A549 (cell line): Measurements from ENCODE around the gene FBXL22.

ENCODE experiments used
- BHLHE40 ChIP-seq: IDR thresholded peaks from 2 replicates; pipeline ENCODE4 v1.6.1; 2012; ENCODE audit warnings: low read depth, low read length, inconsistent platforms
- CBX8 ChIP-seq: fragments of 200-600 bp; sonication (generic); IDR thresholded peaks from 2 replicates; pipeline ENCODE4 v1.6.1; 2016
- CHD2 ChIP-seq: fragments of 150-350 bp; IDR thresholded peaks from 2 replicates; pipeline ENCODE4 v1.6.1; 2014; ENCODE audit warnings: low read length; ENCODE audit not compliant: partially characterized antibody
- ESRRA ChIP-seq: fragments of 150-350 bp; IDR thresholded peaks from 2 replicates; pipeline ENCODE4 v1.6.1; 2014; ENCODE audit warnings: mild to moderate bottlenecking, low read length, borderline replicate concordance
- FOXS1 ChIP-seq: fragments of 250-450 bp; sonication (Bioruptor Pico); IDR thresholded peaks from 2 replicates; pipeline ENCODE4 v1.5.0; 2020; ENCODE audit warnings: mild to moderate bottlenecking, moderate library complexity
- RAD21 ChIP-seq, 2 experiments: fragments of >200 bp in 1 of 2; sonication (Bioruptor Twin) in 1 of 2; formaldehyde crosslinking in 1 of 2; IDR thresholded peaks in 1 of 2; conservative IDR thresholded peaks in 1 of 2; 2 replicates in 1 of 2; 3 replicates in 1 of 2; pipeline ENCODE4 v1.6.1; 2012 to 2018; ENCODE audit warnings: inconsistent platforms in 1 of 2
- TFCP2L1 ChIP-seq: fragments of 250-450 bp; sonication (Bioruptor Pico); IDR thresholded peaks from 2 replicates; pipeline ENCODE4 v1.5.0; 2021; ENCODE audit warnings: mild to moderate bottlenecking
- TF ChIP-seq, protein P1 (sequence below): fragments of >200 bp; sonication (Bioruptor Twin); formaldehyde crosslinking; IDR thresholded peaks from 3 replicates; pipeline ENCODE4 v1.5.1; 2016

DNA sequence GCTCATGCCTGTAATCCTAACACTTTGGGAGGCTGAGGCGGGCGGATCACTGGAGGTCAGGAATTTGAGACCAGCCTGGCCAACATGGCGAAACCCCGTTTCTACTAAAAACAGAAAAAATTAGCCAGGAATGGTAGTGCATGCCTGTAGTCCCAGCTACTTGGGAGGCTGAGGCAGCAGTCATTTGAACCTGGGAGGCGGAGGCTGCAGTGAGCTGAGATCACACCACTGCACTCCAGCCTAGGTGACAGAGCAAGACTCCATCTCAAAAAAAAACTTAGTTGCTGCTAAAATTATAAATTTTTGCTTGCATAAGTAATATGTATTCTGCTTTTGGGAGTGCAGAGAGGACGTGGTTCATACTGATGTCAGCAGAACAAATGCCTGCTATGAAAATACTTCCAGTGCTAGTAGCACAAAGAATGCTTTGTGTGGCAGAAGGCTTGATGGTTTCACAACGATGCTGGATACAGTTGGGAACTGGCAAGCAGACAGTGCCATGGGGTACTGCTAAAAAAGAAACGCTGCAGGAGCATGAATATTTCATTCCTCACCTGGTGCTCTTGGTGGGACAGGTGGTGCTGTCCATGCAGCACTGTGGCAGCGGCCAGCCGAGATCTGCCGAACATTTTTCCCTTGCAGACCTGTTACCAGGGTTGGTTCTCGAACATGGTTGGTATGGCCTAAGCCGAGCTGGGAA lies 31.1 kb downstream of the FBXL22 start:
- TF ChIP-seq BHLHE40 (no peak), ESRRA (no peak), CHD2 (no peak), CBX8 (no peak), TFCP2L1 (CRISPR knock-in tag) (no peak), FOXS1 (CRISPR knock-in tag) (no peak), RAD21 (conservative IDR thresholded peaks at IDR 0.05 in 1 of 2, IDR thresholded peaks at IDR 0.05 in 1 of 2) (no peak)
- TF ChIP-seq, protein P1, sequence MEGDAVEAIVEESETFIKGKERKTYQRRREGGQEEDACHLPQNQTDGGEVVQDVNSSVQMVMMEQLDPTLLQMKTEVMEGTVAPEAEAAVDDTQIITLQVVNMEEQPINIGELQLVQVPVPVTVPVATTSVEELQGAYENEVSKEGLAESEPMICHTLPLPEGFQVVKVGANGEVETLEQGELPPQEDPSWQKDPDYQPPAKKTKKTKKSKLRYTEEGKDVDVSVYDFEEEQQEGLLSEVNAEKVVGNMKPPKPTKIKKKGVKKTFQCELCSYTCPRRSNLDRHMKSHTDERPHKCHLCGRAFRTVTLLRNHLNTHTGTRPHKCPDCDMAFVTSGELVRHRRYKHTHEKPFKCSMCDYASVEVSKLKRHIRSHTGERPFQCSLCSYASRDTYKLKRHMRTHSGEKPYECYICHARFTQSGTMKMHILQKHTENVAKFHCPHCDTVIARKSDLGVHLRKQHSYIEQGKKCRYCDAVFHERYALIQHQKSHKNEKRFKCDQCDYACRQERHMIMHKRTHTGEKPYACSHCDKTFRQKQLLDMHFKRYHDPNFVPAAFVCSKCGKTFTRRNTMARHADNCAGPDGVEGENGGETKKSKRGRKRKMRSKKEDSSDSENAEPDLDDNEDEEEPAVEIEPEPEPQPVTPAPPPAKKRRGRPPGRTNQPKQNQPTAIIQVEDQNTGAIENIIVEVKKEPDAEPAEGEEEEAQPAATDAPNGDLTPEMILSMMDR, result no peak
